Measurements from ENCODE around the gene ZNF813.
"Not testable (repeated sequence)": the region's sequence is repeated elsewhere in the genome, so short reads cannot be mapped to it uniquely, and the experiment has no call there.

ZNF813 gene

GRCh38 chr19:53462861-53463260 lies 4.7 kb upstream of the ZNF813 start:
- no peak for DNase-seq
- TF ChIP-seq CTCF (IDR thresholded peaks at IDR 0.05; ENCODE audit: low read depth, low read length) = no peak
- Histone ChIP-seq H3K27me3 (ENCODE audit: insufficient read depth, low read depth, severe bottlenecking) (no peaks in the 10 kb centered on the region), H3K36me3 (no peaks in the 10 kb centered on the region; the same call in 1 of the 2 replicates), H3K9me3 (ENCODE audit: severe bottlenecking) (peaks cover 3% of the 10 kb centered on the region), H3K27ac (no peak overlapping the region), H3K4me3 (ENCODE audit: low read depth, low read length) (no peak overlapping the region)

GRCh38 chr19:53463263-53463662 lies 4.3 kb upstream of the ZNF813 start:
- TF ChIP-seq CTCF (IDR thresholded peaks at IDR 0.05; ENCODE audit: low read depth, low read length) = no peak
- no peak overlapping the region for H3K27ac ChIP-seq
- DNase-seq = peak; percentile 18
- peaks cover 3% of the 10 kb centered on the region for H3K9me3 ChIP-seq (ENCODE audit: severe bottlenecking)
- H3K27me3 ChIP-seq (ENCODE audit: insufficient read depth, low read depth, severe bottlenecking) = no peaks in the 10 kb centered on the region
- no peaks in the 10 kb centered on the region; the same call in 1 of the 2 replicates for H3K36me3 ChIP-seq
- no peak overlapping the region for H3K4me3 ChIP-seq (ENCODE audit: low read depth, low read length)

- TF ChIP-seq CTCF (IDR thresholded peaks at IDR 0.05; ENCODE audit: low read depth, low read length) = 0 out of 2 replicates have a peak, but pooled peaks have one; percentile 13
- Histone ChIP-seq H3K4me3 (ENCODE audit: low read depth, low read length) (peak overlapping the region; percentile 79), H3K27ac (no peak overlapping the region), H3K36me3 (no peaks in the 10 kb centered on the region), H3K27me3 (ENCODE audit: insufficient read depth, low read depth, severe bottlenecking) (no peaks in the 10 kb centered on the region), H3K9me3 (ENCODE audit: severe bottlenecking) (no peaks in the 10 kb centered on the region)
- DNase-seq = peak; percentile 20
These were observed 628 bp upstream of the ZNF813 start for GRCh38 chr19:53466726-53467484.

- not testable (repeated sequence) for H3K27ac ChIP-seq, H3K36me3 ChIP-seq
These were observed 1.1 kb downstream of the ZNF813 start for GRCh38 chr19:53468628-53469027.

GRCh38 chr19:53471916-53472315 lies 4.4 kb downstream of the ZNF813 start:
- no peak for TF ChIP-seq CTCF (IDR thresholded peaks at IDR 0.05; ENCODE audit: low read depth, low read length)
- Histone ChIP-seq H3K4me3 (ENCODE audit: low read depth, low read length) (no peak overlapping the region), H3K27me3 (ENCODE audit: insufficient read depth, low read depth, severe bottlenecking) (no peaks in the 10 kb centered on the region), H3K36me3 (no peaks in the 10 kb centered on the region), H3K9me3 (ENCODE audit: severe bottlenecking) (no peaks in the 10 kb centered on the region), H3K27ac (no peak overlapping the region)
- DNase-seq = no peak

More at GRCh38 chr19:53468628-53469027, 1.1 kb downstream of the ZNF813 start:
- not testable (repeated sequence) for H3K4me3 ChIP-seq (ENCODE audit: low read depth, low read length); DNase-seq; H3K9me3 ChIP-seq (ENCODE audit: severe bottlenecking); H3K27me3 ChIP-seq (ENCODE audit: insufficient read depth, low read depth, severe bottlenecking)

- not testable (repeated sequence) for H3K27me3 ChIP-seq (ENCODE audit: insufficient read depth, low read depth, severe bottlenecking); H3K27ac ChIP-seq; H3K4me3 ChIP-seq (ENCODE audit: low read depth, low read length); H3K9me3 ChIP-seq (ENCODE audit: severe bottlenecking); H3K36me3 ChIP-seq; DNase-seq
These were observed 7.3 kb downstream of the ZNF813 start for GRCh38 chr19:53474832-53475231.

- not testable (repeated sequence) for DNase-seq, H3K36me3 ChIP-seq
These were observed 7.9 kb downstream of the ZNF813 start for GRCh38 chr19:53475470-53475869.

GRCh38 chr19:53483751-53484150 lies 16.2 kb downstream of the ZNF813 start:
- not testable (repeated sequence) for H3K27me3 ChIP-seq (ENCODE audit: insufficient read depth, low read depth, severe bottlenecking); H3K36me3 ChIP-seq; H3K4me3 ChIP-seq (ENCODE audit: low read depth, low read length); H3K27ac ChIP-seq; DNase-seq; H3K9me3 ChIP-seq (ENCODE audit: severe bottlenecking)

More at GRCh38 chr19:53475470-53475869, 7.9 kb downstream of the ZNF813 start:
- not testable (repeated sequence) for H3K9me3 ChIP-seq (ENCODE audit: severe bottlenecking); H3K27me3 ChIP-seq (ENCODE audit: insufficient read depth, low read depth, severe bottlenecking); H3K27ac ChIP-seq; H3K4me3 ChIP-seq (ENCODE audit: low read depth, low read length)

All from WERI-Rb-1 (cell line).